ENCODE results near the gene RPL34.

- TF ChIP-seq EZH2 (IDR thresholded peaks at IDR 0.05; ENCODE audit: insufficient read depth, poor library complexity, severe bottlenecking) (no peak), EZH2phosphoT487 (IDR thresholded peaks at IDR 0.05; ENCODE audit: insufficient read depth, low read depth) (no peak)
These were observed 840 bp upstream of the RPL34 start for GRCh38 chr4:108619372-108620100.
